Stimulated activated CD4-positive, alpha-beta T cell treated with anti-CD3 and anti-CD28 coated beads, Interleukin-1b, Interleukin-23, amount 100 ng/mL, for 24 hours (primary cell): Measurements from ENCODE around the gene MBOAT2.

Experiments used
- DNase-seq, 4 experiments: peaks; one replicate each; pipeline ENCODE4 v3.0.0-alpha.2; 2020; ENCODE audit warnings: low read depth in 4 of 4, low spot score in 1 of 4

MBOAT2 gene

GRCh38 chr2:8862230-8862629 is 141.3 kb downstream of the MBOAT2 start:
- no peak for DNase-seq

GRCh38 chr2:8861797-8862196 is 141.7 kb downstream of the MBOAT2 start:
- no peak for DNase-seq

- no peak for DNase-seq
These were observed 143.2 kb downstream of the MBOAT2 start for GRCh38 chr2:8860239-8860638.

GRCh38 chr2:8858910-8859309 is 144.6 kb downstream of the MBOAT2 start:
- no peak for DNase-seq

- no peak for DNase-seq
These were observed 145.2 kb downstream of the MBOAT2 start for GRCh38 chr2:8858264-8858663.

- no peak for DNase-seq
These were observed 145.8 kb downstream of the MBOAT2 start for GRCh38 chr2:8857709-8858108.

- no peak for DNase-seq
These were observed 147.3 kb downstream of the MBOAT2 start for GRCh38 chr2:8856176-8856575.

DNA sequence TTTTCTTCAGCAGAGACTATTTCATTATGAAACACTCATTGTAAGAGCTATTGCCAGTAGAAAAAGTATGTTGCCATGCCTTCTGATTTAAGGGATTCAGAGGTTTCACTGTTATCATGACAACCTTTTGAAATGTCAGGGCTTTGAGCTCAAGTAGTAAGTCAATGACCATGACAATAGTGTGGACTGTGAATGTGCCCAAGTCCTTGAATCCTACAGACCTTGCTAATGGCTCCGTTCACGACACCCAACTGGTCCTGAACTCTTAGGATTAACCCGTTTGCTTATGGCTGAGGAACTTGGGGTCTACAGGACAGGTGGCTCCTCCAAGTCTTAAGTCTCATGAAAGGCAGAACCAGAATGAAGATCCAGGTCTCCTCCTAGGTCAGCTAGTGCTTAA is 148.5 kb downstream of the MBOAT2 start:
- no peak for DNase-seq

DNA sequence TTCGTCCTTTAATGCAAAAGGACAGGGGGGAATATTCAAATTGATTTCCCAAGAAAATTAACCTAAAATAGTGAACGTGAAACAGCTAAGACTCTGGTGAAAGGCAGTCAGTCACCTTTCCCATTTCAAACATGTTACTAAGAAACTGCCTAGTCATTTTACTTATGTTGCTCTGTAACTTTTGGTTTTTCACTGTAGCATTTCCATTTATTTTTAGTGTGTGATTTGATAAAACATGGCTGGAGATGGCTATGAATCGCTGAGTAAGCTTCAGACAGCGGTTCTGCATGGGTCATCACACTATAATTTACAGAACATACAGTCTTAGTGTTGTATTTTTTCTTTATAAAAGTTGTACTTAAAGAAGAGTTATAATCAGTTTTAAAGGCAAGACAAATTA is 150.1 kb downstream of the MBOAT2 start:
- no peak for DNase-seq

- DNase-seq, result no peak
These were observed 151.5 kb downstream of the MBOAT2 start for GRCh38 chr2:8851811-8852560.

GRCh38 chr2:8850845-8851487 is 152.5 kb downstream of the MBOAT2 start:
- DNase-seq, result no peak

DNA sequence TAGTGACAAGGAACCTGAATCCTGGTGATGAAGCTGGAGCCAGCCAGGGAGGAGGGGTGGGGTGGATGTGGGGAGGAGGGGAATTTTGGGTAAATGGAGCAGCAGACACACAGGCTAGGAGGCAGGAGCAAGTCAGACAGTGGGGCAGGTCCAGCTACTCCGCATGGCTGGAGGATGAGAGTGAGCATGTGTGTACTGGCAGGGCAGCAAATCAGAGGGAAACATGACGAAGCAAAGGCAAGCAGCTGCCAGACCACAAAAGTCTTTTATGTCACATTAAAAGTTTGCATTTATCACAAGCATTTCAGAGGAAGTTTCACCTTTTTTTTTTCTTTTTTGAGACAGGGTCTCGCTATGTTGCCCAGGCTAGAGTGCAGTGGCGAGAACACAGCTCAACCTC is 154.2 kb downstream of the MBOAT2 start:
- DNase-seq, result no peak

GRCh38 chr2:8848328-8849100 is 155.0 kb downstream of the MBOAT2 start:
- DNase-seq, result no peak

DNA sequence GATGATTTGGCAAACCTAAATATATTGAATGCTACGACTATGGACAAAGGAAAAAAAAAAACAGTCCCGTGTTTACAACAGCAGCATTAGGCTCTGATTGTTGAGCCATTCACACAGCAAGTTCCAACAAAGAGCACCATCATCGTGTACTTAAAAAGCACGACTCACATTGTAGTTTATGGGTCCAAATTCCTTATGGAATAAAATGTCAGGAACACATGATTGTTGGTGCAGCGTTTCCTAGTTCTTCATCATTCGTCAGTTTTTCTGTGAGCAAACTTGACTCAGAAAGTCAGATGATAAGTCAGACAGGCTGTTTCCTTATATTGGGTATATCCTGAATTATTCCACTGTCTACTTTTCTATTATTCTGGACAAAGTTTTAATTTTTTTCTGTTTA is 156.1 kb downstream of the MBOAT2 start:
- DNase-seq, result no peak

- DNase-seq, result no peak
These were observed 161.6 kb downstream of the MBOAT2 start for GRCh38 chr2:8841932-8842331.

DNA sequence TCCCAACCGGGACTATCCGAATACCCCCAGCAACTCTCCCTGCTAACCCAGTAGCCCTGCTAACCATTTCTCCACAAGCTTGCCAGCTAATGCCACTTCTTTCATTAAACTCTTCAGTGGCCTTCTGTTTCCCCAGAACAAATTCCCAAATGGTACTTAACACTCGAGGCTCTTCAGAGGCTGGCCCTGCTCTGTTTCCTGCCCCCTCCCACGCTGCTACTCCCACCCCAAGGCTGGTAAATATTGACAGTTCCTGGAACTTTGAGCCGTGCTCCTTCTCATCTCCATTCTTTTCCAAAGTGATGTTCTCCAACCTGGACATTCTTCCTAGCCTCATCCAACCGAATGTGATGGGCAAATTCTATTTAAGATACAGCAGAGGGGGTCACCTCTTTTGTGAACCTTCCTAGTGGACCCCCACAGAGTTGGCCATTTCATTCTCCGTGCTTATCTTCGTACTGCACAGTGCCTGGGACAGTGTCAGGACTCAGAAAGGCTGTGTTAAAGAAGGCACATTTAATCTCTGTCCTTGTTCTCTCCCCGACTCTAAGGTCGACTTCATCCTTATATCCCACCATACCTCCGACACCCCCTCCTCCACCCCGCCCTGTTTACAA is 162.9 kb downstream of the MBOAT2 start:
- no peak for DNase-seq

- DNase-seq, result no peak
These were observed 164.1 kb downstream of the MBOAT2 start for GRCh38 chr2:8839189-8839965.

GRCh38 chr2:8837795-8838140 is 165.7 kb downstream of the MBOAT2 start:
- DNase-seq, result no peak

DNA sequence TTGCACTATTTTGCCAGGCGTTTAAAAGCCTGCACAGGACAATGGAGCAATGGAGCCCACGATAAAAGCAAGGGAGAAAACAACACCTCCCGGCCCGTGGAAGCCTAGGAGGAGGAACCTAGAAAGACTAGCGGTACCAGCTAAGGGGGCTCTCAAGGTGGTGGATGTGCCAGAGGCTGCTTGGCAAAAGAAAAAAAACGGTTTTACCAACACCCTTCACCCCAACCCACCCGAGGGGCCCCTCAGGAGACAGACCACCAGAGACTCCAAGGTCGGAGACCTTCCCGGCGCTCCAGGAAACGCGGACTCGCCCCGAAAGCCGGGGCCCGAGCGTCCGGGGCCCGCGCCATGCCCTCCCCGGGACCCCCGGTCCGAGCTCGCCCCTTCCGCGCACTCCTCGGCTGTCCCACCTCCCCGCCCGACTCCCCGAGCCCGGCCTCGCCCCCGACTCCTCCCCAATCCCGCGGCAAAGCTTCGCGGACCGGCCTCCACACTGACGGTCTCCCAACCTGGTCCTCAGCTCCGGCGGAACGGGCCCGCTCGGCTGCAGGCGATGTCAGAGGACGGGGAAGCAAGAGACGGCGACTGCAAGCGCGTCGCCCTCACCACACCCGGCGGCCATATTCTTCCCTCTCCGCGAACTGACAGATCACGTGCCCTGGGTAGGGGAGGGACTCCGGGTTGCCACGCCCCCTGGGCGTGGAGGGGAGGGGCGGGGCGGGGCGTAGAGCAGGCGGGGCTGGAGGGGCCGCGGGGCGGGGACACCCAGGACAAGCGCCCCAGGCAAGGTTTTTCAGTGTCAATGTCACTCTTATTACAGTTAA is 166.3 kb downstream of the MBOAT2 start, which contains the start of gene KIDINS220:
KIDINS220 (minus strand) TSS at position 643 of the 824 bp plus-strand sequence. CDS start 10,520 bp downstream, outside the sequence.
- peak; percentile 65 to 78 (median 70) for DNase-seq

DNA sequence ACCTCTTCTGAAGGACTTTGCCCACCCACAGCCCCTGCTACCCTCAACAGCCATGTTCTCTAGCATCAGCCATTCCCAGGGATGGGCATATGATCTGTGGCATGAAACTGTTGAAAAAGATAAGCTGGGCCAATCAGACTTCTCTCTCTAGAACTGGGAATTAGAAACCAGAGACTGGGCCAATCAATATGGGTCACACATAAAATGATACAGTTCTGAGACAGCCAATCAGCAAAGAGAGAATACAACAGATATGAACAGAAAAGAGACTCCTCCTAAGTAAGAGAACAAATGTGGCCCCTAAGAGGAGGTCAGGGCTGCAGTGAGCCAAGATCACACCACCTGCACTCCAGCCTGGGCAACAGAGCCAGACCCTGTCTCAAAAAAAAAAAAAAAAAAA is 168.2 kb downstream of the MBOAT2 start:
- DNase-seq, result no peak
